ENCODE measurements around the gene C22orf39. TPM values are rescaled to one million over a fixed set of nuclear protein-coding genes. Genes with fewer than 3 reads are reported as not detected.

Gene C22orf39, protein sequence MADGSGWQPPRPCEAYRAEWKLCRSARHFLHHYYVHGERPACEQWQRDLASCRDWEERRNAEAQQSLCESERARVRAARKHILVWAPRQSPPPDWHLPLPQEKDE
- total RNA-seq = 100 to 1,000 TPM in 2 of 4 donors, 10 to 100 TPM in 2; 69.4 to 107 (median 97.0) TPM

DNA sequence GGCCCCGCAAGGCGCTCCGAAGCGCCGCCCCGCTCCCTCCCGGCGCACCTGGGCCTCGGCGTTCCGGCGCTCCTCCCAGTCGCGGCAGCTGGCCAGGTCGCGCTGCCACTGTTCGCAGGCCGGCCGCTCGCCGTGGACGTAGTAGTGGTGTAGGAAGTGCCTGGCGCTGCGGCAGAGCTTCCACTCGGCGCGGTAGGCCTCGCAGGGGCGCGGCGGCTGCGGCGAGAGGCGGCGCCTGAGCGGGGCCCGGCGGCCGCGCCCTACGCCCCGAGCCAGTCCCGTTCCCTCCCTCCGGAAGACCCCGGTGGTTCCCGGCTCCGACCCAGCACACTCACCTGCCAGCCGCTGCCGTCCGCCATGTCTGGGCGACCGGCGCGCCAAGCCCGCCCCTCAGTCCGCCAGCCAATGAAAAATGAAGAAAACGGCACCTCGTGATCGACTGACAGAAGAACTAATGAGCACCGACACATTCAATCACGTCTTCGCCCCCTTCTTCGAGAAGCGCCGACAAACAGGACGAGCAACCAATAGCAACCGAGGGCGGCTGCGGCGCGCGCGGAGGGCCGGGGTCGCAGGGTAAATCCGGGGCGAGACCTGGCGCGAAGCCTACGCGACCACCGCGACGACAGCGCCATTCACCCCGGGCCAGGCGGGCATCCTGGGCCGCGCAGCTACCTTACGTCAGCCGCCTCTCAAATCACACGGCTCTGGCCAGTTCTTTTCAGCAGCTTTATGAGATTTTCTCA, at the start of gene C22orf39:
Gene C22orf39 (minus strand): TSS at position 382 of the 746 bp plus-strand sequence. CDS start 23 bp downstream, at position 359.
- 0% methylated on average over 5 to 13 of the region's 92 CpGs for WGBS, 2 donors (ENCODE audit: low coverage in 1 of 2)
- H3K36me3 ChIP-seq = peaks cover 0 to 50% of the 10 kb centered on the region in 2 donors

DNA sequence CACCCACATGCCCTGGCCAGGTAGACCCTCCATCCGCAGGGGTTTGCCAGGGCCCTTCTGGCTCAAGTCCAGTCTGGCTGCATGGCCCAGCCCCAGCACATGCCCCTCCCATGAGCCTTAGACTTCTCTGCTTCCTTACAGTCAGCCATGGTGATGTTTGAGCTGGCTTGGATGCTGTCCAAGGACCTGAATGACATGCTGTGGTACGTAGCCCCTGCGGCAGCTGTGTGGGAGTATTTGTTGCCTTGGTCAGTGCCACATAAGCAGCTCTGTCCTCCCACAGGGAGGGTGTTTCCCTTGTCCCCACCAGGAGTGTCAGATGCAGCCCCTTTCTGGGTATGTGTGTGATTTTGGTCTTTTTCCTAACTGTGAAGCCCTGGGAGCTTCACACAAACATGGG, 49.7 kb upstream of the C22orf39 start:
- Histone ChIP-seq H3K9me3 (no peaks in the 10 kb centered on the region), H3K27ac (no peak overlapping the region), H3K4me1 (no peaks in the 10 kb centered on the region), H3K4me3 (no peak overlapping the region), H3K27me3 (peaks cover 9% of the 10 kb centered on the region), H3K36me3 (no peaks in the 10 kb centered on the region)
- peak; percentile 22 for ATAC-seq
- 55 to 67% methylated on average over 1 to 2 of the region's 3 CpGs for WGBS, 2 donors (ENCODE audit: low coverage in 1 of 2)
- TF ChIP-seq POLR2AphosphoS5 (IDR thresholded peaks at IDR 0.05) = no peak
- no peak for TF ChIP-seq POLR2A (IDR thresholded peaks at IDR 0.05)
- no peak for TF ChIP-seq EP300 (IDR thresholded peaks at IDR 0.05)
- TF ChIP-seq, protein P1, sequence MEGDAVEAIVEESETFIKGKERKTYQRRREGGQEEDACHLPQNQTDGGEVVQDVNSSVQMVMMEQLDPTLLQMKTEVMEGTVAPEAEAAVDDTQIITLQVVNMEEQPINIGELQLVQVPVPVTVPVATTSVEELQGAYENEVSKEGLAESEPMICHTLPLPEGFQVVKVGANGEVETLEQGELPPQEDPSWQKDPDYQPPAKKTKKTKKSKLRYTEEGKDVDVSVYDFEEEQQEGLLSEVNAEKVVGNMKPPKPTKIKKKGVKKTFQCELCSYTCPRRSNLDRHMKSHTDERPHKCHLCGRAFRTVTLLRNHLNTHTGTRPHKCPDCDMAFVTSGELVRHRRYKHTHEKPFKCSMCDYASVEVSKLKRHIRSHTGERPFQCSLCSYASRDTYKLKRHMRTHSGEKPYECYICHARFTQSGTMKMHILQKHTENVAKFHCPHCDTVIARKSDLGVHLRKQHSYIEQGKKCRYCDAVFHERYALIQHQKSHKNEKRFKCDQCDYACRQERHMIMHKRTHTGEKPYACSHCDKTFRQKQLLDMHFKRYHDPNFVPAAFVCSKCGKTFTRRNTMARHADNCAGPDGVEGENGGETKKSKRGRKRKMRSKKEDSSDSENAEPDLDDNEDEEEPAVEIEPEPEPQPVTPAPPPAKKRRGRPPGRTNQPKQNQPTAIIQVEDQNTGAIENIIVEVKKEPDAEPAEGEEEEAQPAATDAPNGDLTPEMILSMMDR (IDR thresholded peaks at IDR 0.05) = no peak

More for the DNA sequence above, at the start of gene C22orf39:
- peaks cover 0 to 38% (median 15%) of the 10 kb centered on the region in 3 donors for H3K4me1 ChIP-seq
- peak within 1 kb of the TSS; percentile 87 to 92 for H3K4me3 ChIP-seq
- H3K9me3 ChIP-seq = no peaks in the 10 kb centered on the region
- no peaks in the 10 kb centered on the region for H3K27me3 ChIP-seq
- TF ChIP-seq, protein P1 (IDR thresholded peaks at IDR 0.05) = peak in 2 of 4 experiments; percentile 3 to 13
- TF ChIP-seq POLR2AphosphoS5 (IDR thresholded peaks at IDR 0.05) (peak; percentile 83), EP300 (IDR thresholded peaks at IDR 0.05) (no peak), POLR2A (IDR thresholded peaks at IDR 0.05) (peak; percentile 92 to 94)
- ATAC-seq = peak; percentile 97
- peak within 1 kb of the TSS; percentile 94 to 97 (median 95) for H3K27ac ChIP-seq

DNA sequence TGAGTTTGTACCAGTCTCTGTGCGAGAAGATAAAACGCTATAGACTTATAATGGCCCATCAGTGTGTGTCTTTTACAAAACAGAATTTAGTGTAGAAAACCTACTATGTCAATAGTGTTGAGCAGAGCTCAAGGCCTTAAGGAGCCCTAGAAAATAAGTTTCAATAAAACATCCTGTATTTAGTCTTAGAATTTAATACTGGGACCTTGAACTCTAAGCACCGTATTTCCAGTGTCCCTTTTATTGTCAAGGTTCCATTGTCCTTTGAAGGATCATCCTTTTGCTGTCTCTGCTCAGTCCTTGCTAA, 48.8 kb upstream of the C22orf39 start:
- 93 to 95% methylated on average over 3 of the region's 3 CpGs for WGBS, 2 donors (ENCODE audit: low coverage in 1 of 2)
- no peak for ATAC-seq
- no peaks in the 10 kb centered on the region for H3K9me3 ChIP-seq
- H3K27ac ChIP-seq = no peak overlapping the region
- no peaks in the 10 kb centered on the region for H3K4me1 ChIP-seq
- peaks cover 9% of the 10 kb centered on the region for H3K27me3 ChIP-seq
- H3K4me3 ChIP-seq = no peak overlapping the region
- TF ChIP-seq POLR2AphosphoS5 (IDR thresholded peaks at IDR 0.05) (no peak), POLR2A (IDR thresholded peaks at IDR 0.05) (no peak), EP300 (IDR thresholded peaks at IDR 0.05) (no peak)
- TF ChIP-seq, protein P1 (IDR thresholded peaks at IDR 0.05) = no peak
- no peaks in the 10 kb centered on the region for H3K36me3 ChIP-seq

DNA sequence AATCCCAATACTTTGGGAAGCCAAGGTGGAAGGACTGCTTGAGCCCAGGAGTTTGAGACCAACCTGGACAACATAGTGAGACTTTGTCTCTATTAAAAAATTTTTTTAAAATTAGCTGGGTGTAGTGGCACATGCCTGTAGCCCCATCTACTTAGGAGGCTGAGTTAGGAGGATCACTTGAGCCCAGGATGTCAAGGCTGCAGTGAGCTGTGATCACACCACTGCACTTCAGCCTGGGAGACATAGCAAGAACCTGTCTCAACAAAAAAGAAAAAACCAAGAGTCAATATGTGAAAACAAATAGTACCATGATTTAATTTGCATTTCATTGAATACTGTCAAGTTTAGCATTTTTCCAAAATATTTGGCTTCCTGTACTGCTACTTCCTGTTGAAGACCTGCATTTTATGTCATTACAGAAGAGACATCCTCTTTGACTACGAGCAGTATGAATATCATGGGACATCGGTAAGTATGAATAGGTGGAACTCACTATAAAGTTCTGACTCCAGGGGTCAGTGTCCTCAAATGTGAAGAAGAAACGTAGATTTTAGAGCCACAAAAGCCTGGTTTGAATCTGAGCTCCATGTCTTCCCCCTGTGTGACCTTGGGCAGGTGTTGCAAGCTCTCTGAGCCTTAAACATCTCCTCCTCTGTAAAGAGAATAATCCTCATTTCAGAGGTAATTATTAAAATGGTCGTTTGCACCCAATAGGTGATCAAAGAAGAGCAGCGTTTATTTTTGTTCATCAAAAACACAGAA, 48.2 kb upstream of the C22orf39 start:
- 59% methylated on average over 5 of the region's 5 CpGs for WGBS, 2 donors (ENCODE audit: low coverage in 1 of 2)
- TF ChIP-seq EP300 (IDR thresholded peaks at IDR 0.05) (no peak), POLR2A (IDR thresholded peaks at IDR 0.05) (no peak), POLR2AphosphoS5 (IDR thresholded peaks at IDR 0.05) (no peak)
- TF ChIP-seq, protein P1 (IDR thresholded peaks at IDR 0.05) = no peak
- Histone ChIP-seq H3K9me3 (no peaks in the 10 kb centered on the region), H3K4me1 (no peaks in the 10 kb centered on the region), H3K4me3 (no peak overlapping the region), H3K27me3 (peaks cover 9% of the 10 kb centered on the region), H3K36me3 (no peaks in the 10 kb centered on the region), H3K27ac (no peak overlapping the region)
- no peak for ATAC-seq
